Measurements from ENCODE around the gene AUTS2.

AUTS2 gene

GRCh38 chr7:70495033-70495376 lies 896.7 kb downstream of the AUTS2 start:
- Histone ChIP-seq H2AFZ (ENCODE audit: low read length) (no peak overlapping the region), H3K9me2 (ENCODE audit: low read depth, low read length) (no peaks in the 10 kb centered on the region), H3K79me2 (ENCODE audit: insufficient read depth, low read length) (no peaks in the 10 kb centered on the region), H3K27me3 (ENCODE audit: insufficient read depth, low read length) (no peaks in the 10 kb centered on the region), H3K9me3 (ENCODE audit: low read length) (no peaks in the 10 kb centered on the region), H3K4me2 (ENCODE audit: low read length) (no peak overlapping the region), H3K27ac (ENCODE audit: low read depth, low read length, poor library complexity, severe bottlenecking) (no peak overlapping the region), H4K20me1 (ENCODE audit: insufficient read depth, low read length) (no peaks in the 10 kb centered on the region), H3K36me3 (ENCODE audit: insufficient read depth, low read length) (peaks cover 6% of the 10 kb centered on the region; the same call in 1 of the 2 replicates), H3F3A (ENCODE audit: insufficient read depth, low read length) (no peaks in the 10 kb centered on the region), H3K9ac (ENCODE audit: low read length) (no peak overlapping the region), H3K4me1 (ENCODE audit: insufficient read depth, low read length, severe bottlenecking) (no peaks in the 10 kb centered on the region), H3K4me3 (ENCODE audit: low read depth, low read length, poor library complexity, severe bottlenecking) (no peak overlapping the region)
- no peak for TF ChIP-seq CTCF (IDR thresholded peaks at IDR 0.05; ENCODE audit: low read length)
- no peak for TF ChIP-seq EZH2 (IDR thresholded peaks at IDR 0.05; ENCODE audit: borderline replicate concordance, low read length)

- Histone ChIP-seq H3K9me2 (ENCODE audit: low read depth, low read length) (no peaks in the 10 kb centered on the region), H3K4me1 (ENCODE audit: insufficient read depth, low read length, severe bottlenecking) (no peaks in the 10 kb centered on the region), H3K27ac (ENCODE audit: low read depth, low read length, poor library complexity, severe bottlenecking) (no peak overlapping the region), H3F3A (ENCODE audit: insufficient read depth, low read length) (no peaks in the 10 kb centered on the region), H3K9ac (ENCODE audit: low read length) (no peak overlapping the region), H3K9me3 (ENCODE audit: low read length) (no peaks in the 10 kb centered on the region), H3K79me2 (ENCODE audit: insufficient read depth, low read length) (no peaks in the 10 kb centered on the region), H3K4me3 (ENCODE audit: low read depth, low read length, poor library complexity, severe bottlenecking) (no peak overlapping the region), H2AFZ (ENCODE audit: low read length) (no peak overlapping the region), H3K36me3 (ENCODE audit: insufficient read depth, low read length) (peaks cover 9% of the 10 kb centered on the region; the same call in 1 of the 2 replicates), H3K27me3 (ENCODE audit: insufficient read depth, low read length) (no peaks in the 10 kb centered on the region), H3K4me2 (ENCODE audit: low read length) (no peak overlapping the region), H4K20me1 (ENCODE audit: insufficient read depth, low read length) (no peaks in the 10 kb centered on the region)
- TF ChIP-seq EZH2 (IDR thresholded peaks at IDR 0.05; ENCODE audit: borderline replicate concordance, low read length) (no peak), CTCF (IDR thresholded peaks at IDR 0.05; ENCODE audit: low read length) (no peak)
Observed at GRCh38 chr7:70497793-70498192, 899.5 kb downstream of the AUTS2 start.

- H3K4me3 ChIP-seq (ENCODE audit: low read depth, low read length, poor library complexity, severe bottlenecking), result no peak overlapping the region
- H3K4me2 ChIP-seq (ENCODE audit: low read length), result no peak overlapping the region
- H2AFZ ChIP-seq (ENCODE audit: low read length), result no peak overlapping the region
- H3K27me3 ChIP-seq (ENCODE audit: insufficient read depth, low read length), result no peaks in the 10 kb centered on the region
- TF ChIP-seq CTCF (IDR thresholded peaks at IDR 0.05; ENCODE audit: low read length) (no peak), EZH2 (IDR thresholded peaks at IDR 0.05; ENCODE audit: borderline replicate concordance, low read length) (no peak)
- peaks cover 13% of the 10 kb centered on the region; the same call in 1 of the 2 replicates for H3K36me3 ChIP-seq (ENCODE audit: insufficient read depth, low read length)
- no peaks in the 10 kb centered on the region for H3K79me2 ChIP-seq (ENCODE audit: insufficient read depth, low read length)
- no peaks in the 10 kb centered on the region for H3K4me1 ChIP-seq (ENCODE audit: insufficient read depth, low read length, severe bottlenecking)
- H3K9me2 ChIP-seq (ENCODE audit: low read depth, low read length), result no peaks in the 10 kb centered on the region
- H3K9ac ChIP-seq (ENCODE audit: low read length), result no peak overlapping the region
- no peaks in the 10 kb centered on the region for H3K9me3 ChIP-seq (ENCODE audit: low read length)
- no peaks in the 10 kb centered on the region for H3F3A ChIP-seq (ENCODE audit: insufficient read depth, low read length)
- H3K27ac ChIP-seq (ENCODE audit: low read depth, low read length, poor library complexity, severe bottlenecking), result no peak overlapping the region
- H4K20me1 ChIP-seq (ENCODE audit: insufficient read depth, low read length), result no peaks in the 10 kb centered on the region
Observed at GRCh38 chr7:70498232-70498992, 900.1 kb downstream of the AUTS2 start.

Measured in OCI-LY1 (cell line).